H9 (cell line): ENCODE measurements around the gene ZNF345. TPM values are rescaled to one million over a fixed set of nuclear protein-coding genes. Genes with fewer than 3 reads are reported as not detected.

Experiments used
- DNase-seq: peaks from one replicate; pipeline ENCODE4 v3.0.0-alpha.2; 2017
- H2AFZ ChIP-seq: one replicate; pipeline ENCODE4 v1.6.1; 2013; ENCODE audit warnings: mild to moderate bottlenecking, low read length, control low read depth, moderate library complexity
- H2AK5ac ChIP-seq: 2 replicates; pipeline ENCODE4 v1.6.1; 2013; ENCODE audit warnings: low read length, control low read depth, mixed read lengths; ENCODE audit not compliant: insufficient read length
- H2BK120ac ChIP-seq: one replicate; pipeline ENCODE4 v1.6.1; 2013; ENCODE audit warnings: low read depth, mild to moderate bottlenecking, low read length, control low read depth, inconsistent platforms; ENCODE audit not compliant: poor library complexity, severe bottlenecking
- H2BK12ac ChIP-seq: 2 replicates; pipeline ENCODE4 v1.6.1; 2013; ENCODE audit warnings: low read length, control low read depth, mixed read lengths, low read depth; ENCODE audit not compliant: insufficient read length
- H2BK15ac ChIP-seq: 2 replicates; pipeline ENCODE4 v1.6.1; 2013; ENCODE audit warnings: low read depth, low read length, control low read depth
- H2BK20ac ChIP-seq: one replicate; pipeline ENCODE4 v1.6.1; 2013; ENCODE audit warnings: low read depth, mild to moderate bottlenecking, low read length, control low read depth, inconsistent platforms; ENCODE audit not compliant: poor library complexity, severe bottlenecking
- H2BK5ac ChIP-seq: 2 replicates; pipeline ENCODE4 v1.6.1; 2013; ENCODE audit warnings: low read length, control low read depth, mixed read lengths; ENCODE audit not compliant: insufficient read length
- H3K14ac ChIP-seq: 2 replicates; pipeline ENCODE4 v1.6.1; 2013; ENCODE audit warnings: low read length, control low read depth; ENCODE audit not compliant: insufficient read depth
- H3K18ac ChIP-seq: 2 replicates; pipeline ENCODE4 v1.6.1; 2013; ENCODE audit warnings: low read depth, mild to moderate bottlenecking, mixed read lengths, low read length, control low read depth; ENCODE audit not compliant: insufficient read length
- H3K23ac ChIP-seq: 2 replicates; pipeline ENCODE4 v1.6.1; 2013; ENCODE audit warnings: low read length, control low read depth, mixed read lengths, low read depth; ENCODE audit not compliant: insufficient read length
- H3K23me2 ChIP-seq: 2 replicates; pipeline ENCODE4 v1.6.1; 2013; ENCODE audit warnings: low read depth, mild to moderate bottlenecking, mixed read lengths, low read length, control low read depth; ENCODE audit not compliant: insufficient read length, poor library complexity, severe bottlenecking
- H3K27ac ChIP-seq: 2 replicates; pipeline ENCODE4 v1.5.1; 2013; ENCODE audit warnings: low read length, control low read depth, mixed read lengths, low read depth; ENCODE audit not compliant: insufficient read length
- H3K27me3 ChIP-seq: 2 replicates; pipeline ENCODE4 v1.6.1; 2013; ENCODE audit warnings: low read length, control low read depth, inconsistent platforms; ENCODE audit not compliant: insufficient read depth
- H3K4ac ChIP-seq: 2 replicates; pipeline ENCODE4 v1.6.1; 2013; ENCODE audit warnings: low read depth, mild to moderate bottlenecking, control low read depth, inconsistent platforms, low read length, moderate library complexity
- H3K4me1 ChIP-seq: 2 replicates; pipeline ENCODE4 v1.6.1; 2013; ENCODE audit warnings: low read length, control low read depth, inconsistent platforms; ENCODE audit not compliant: insufficient read depth
- H3K4me2 ChIP-seq: 2 replicates; pipeline ENCODE4 v1.6.1; 2013; ENCODE audit warnings: low read length, control low read depth, mixed read lengths; ENCODE audit not compliant: insufficient read length, insufficient read depth
- H3K56ac ChIP-seq: 2 replicates; pipeline ENCODE4 v1.6.1; 2013; ENCODE audit warnings: low read depth, mild to moderate bottlenecking, mixed read lengths, low read length, control low read depth; ENCODE audit not compliant: insufficient read length
- H3K79me1 ChIP-seq: 2 replicates; pipeline ENCODE4 v1.6.1; 2013; ENCODE audit warnings: low read depth, mild to moderate bottlenecking, moderate library complexity, low read length, control low read depth, inconsistent platforms; ENCODE audit not compliant: insufficient read depth, poor library complexity, severe bottlenecking
- H3K79me2 ChIP-seq: 2 replicates; pipeline ENCODE4 v1.6.1; 2013; ENCODE audit warnings: low read length, control low read depth, inconsistent platforms; ENCODE audit not compliant: insufficient read depth
- H3K9ac ChIP-seq: 2 replicates; pipeline ENCODE4 v1.6.1; 2013; ENCODE audit warnings: low read length, control low read depth, mixed read lengths; ENCODE audit not compliant: insufficient read length; ENCODE audit errors: extremely low read depth
- H3K9me3 ChIP-seq: one replicate; pipeline ENCODE4 v1.6.1; 2013; ENCODE audit warnings: low read depth, low read length, inconsistent platforms; ENCODE audit not compliant: control insufficient read depth
- H3T11ph ChIP-seq: one replicate; pipeline ENCODE4 v1.6.1; 2013; ENCODE audit warnings: mild to moderate bottlenecking, low read length, control low read depth, inconsistent platforms
- H4K20me1 ChIP-seq: one replicate; pipeline ENCODE4 v1.6.1; 2013; ENCODE audit not compliant: control insufficient read depth, insufficient read length, insufficient read depth
- H4K5ac ChIP-seq: 2 replicates; pipeline ENCODE4 v1.6.1; 2013; ENCODE audit warnings: low read depth, mild to moderate bottlenecking, mixed read lengths, low read length, control low read depth; ENCODE audit not compliant: insufficient read length
- H4K8ac ChIP-seq: replicated peaks from 2 replicates; pipeline ENCODE4 v1.6.1; 2013; ENCODE audit warnings: low read length, control low read depth, mixed read lengths, low read depth; ENCODE audit not compliant: insufficient read length
- H4K91ac ChIP-seq: 2 replicates; pipeline ENCODE4 v1.6.1; 2013; ENCODE audit warnings: low read depth, mild to moderate bottlenecking, moderate library complexity, mixed read lengths, low read length, control low read depth; ENCODE audit not compliant: insufficient read length
- H3K27ac Mint-ChIP-seq, 3 experiments: 2 replicates in 2 of 3; 3 replicates in 1 of 3; pipeline ENCODE4 v1.8.0; 2020 to 2021; ENCODE audit warnings: mixed read lengths in 3 of 3, mild to moderate bottlenecking in 1 of 3, moderate library complexity in 1 of 3
- H3K27me3 Mint-ChIP-seq: 2 replicates; pipeline ENCODE4 v1.8.0; 2021; ENCODE audit warnings: low read depth, mild to moderate bottlenecking, moderate library complexity, mixed read lengths
- H3K36me3 Mint-ChIP-seq, 3 experiments: 2 replicates in 2 of 3; 3 replicates in 1 of 3; pipeline ENCODE4 v1.8.0; 2020 to 2021; ENCODE audit warnings: low read depth in 3 of 3, mixed read lengths in 3 of 3; ENCODE audit not compliant: insufficient read depth in 1 of 3
- H3K4me1 Mint-ChIP-seq, 2 experiments: 2 replicates each; pipeline ENCODE4 v1.8.0; 2020; ENCODE audit warnings: mixed read lengths in 2 of 2
- H3K4me3 Mint-ChIP-seq, 2 experiments: 2 replicates in 1 of 2; 3 replicates in 1 of 2; pipeline ENCODE4 v1.8.0; 2020 to 2021; ENCODE audit warnings: mild to moderate bottlenecking in 2 of 2, mixed read lengths in 2 of 2, moderate library complexity in 1 of 2
- H3K9me3 Mint-ChIP-seq, 2 experiments: 2 replicates in 1 of 2; 3 replicates in 1 of 2; pipeline ENCODE4 v1.8.0; 2020; ENCODE audit warnings: mild to moderate bottlenecking in 2 of 2, mixed read lengths in 2 of 2, moderate library complexity in 1 of 2
- CTCF ChIP-seq: fragments of 200-600 bp; sonication (generic); conservative IDR thresholded peaks from 3 replicates; pipeline ENCODE4 v1.8.0; 2021; ENCODE audit warnings: antibody characterized with exemption, mild to moderate bottlenecking
- WGBS: extraction: QIAGEN DNeasy Blood & Tissue Kit; methylation state at CpG from one replicate; pipeline ENCODE4 v1.1.7; 2013; ENCODE audit warnings: missing lambda C conversion rate, low lambda C conversion rate, mixed read lengths; ENCODE audit not compliant: insufficient read length; ENCODE audit errors: extremely low coverage; 5-methylcytosine and 5-hydroxymethylcytosine counted together
- total RNA-seq: library from RNA; stranded (reverse); gene quantifications from 2 replicates; pipeline ENCODE4 v1.2.1, GENCODE V29; 2021

The ZNF345 gene
- total RNA-seq, 1 experiment from 2014 or later = 6.0 TPM

DNA sequence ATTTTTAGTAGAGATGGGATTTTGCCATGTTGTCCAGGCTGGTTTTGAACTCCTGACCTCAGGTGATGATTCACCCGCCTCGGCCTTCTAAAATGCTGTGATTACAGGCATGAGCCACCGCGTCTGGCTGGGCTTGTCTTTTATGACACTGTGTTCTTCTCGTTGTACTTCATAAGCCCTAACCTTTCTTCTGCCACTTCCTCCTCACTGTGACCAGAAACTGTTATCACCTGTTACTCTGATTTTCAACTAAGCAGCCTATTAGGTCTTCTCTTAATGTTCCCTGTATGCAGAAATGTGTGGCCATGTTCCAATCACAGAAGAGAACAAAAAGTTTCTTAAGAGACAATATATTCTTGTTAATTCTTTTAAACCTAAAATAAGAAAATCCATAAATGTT lies 28.9 kb upstream of the ZNF345 start:
- Histone ChIP-seq H3T11ph (no peak overlapping the region), H2AK5ac (no peak overlapping the region), H2BK20ac (no peak overlapping the region), H3K4ac (no peak overlapping the region), H4K91ac (no peak overlapping the region), H3K79me2 (no peaks in the 10 kb centered on the region), H3K18ac (no peak overlapping the region), H3K27me3 (no peaks in the 10 kb centered on the region), H2BK12ac (no peak overlapping the region), H3K79me1 (no peaks in the 10 kb centered on the region), H3K9ac (no peak overlapping the region), H4K20me1 (no peaks in the 10 kb centered on the region), H3K23me2 (no peaks in the 10 kb centered on the region), H3K27ac (no peak overlapping the region), H2BK15ac (no peak overlapping the region), H3K23ac (no peak overlapping the region), H3K4me2 (no peak overlapping the region), H3K9me3 (peaks cover 75% of the 10 kb centered on the region), H4K5ac (no peak overlapping the region), H4K8ac (no peak overlapping the region), H2AFZ (no peak overlapping the region), H3K4me1 (no peaks in the 10 kb centered on the region), H2BK5ac (no peak overlapping the region), H3K56ac (no peak overlapping the region), H2BK120ac (no peak overlapping the region), H3K14ac (no peak overlapping the region)
- peaks cover 82 to 96% (median 93%) of the 10 kb centered on the region in 3 experiments for H3K36me3 Mint-ChIP-seq
- no CpG with 5 or more reads among the region's 5 CpGs for WGBS
- TF ChIP-seq CTCF = no peak
- no peak overlapping the region for H3K27ac Mint-ChIP-seq
- H3K9me3 Mint-ChIP-seq = peaks cover 89 to 91% of the 10 kb centered on the region in 2 experiments
- DNase-seq = no peak
- peaks cover 3% of the 10 kb centered on the region; the same call in 1 of the 2 replicates for H3K27me3 Mint-ChIP-seq
- no peak overlapping the region for H3K4me3 Mint-ChIP-seq
- no peaks in the 10 kb centered on the region for H3K4me1 Mint-ChIP-seq
